Measurements from ENCODE around the gene GTF3C5.
"Not testable (repeated sequence)": the region's sequence is repeated elsewhere in the genome, so short reads cannot be mapped to it uniquely, and the experiment has no call there.

GTF3C5 gene, protein sequence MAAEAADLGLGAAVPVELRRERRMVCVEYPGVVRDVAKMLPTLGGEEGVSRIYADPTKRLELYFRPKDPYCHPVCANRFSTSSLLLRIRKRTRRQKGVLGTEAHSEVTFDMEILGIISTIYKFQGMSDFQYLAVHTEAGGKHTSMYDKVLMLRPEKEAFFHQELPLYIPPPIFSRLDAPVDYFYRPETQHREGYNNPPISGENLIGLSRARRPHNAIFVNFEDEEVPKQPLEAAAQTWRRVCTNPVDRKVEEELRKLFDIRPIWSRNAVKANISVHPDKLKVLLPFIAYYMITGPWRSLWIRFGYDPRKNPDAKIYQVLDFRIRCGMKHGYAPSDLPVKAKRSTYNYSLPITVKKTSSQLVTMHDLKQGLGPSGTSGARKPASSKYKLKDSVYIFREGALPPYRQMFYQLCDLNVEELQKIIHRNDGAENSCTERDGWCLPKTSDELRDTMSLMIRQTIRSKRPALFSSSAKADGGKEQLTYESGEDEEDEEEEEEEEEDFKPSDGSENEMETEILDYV

GRCh38 chr9:133030317-133031129, at the start of gene GTF3C5:
Gene GTF3C5, plus strand, starts transcription at chr9:133030997. Its CDS starts 15 bp downstream, at chr9:133031012.
- DNase-seq (ENCODE audit: extremely low read depth in 1 of 2, low read depth in 1 of 2): peak; percentile 77 to 84

DNA sequence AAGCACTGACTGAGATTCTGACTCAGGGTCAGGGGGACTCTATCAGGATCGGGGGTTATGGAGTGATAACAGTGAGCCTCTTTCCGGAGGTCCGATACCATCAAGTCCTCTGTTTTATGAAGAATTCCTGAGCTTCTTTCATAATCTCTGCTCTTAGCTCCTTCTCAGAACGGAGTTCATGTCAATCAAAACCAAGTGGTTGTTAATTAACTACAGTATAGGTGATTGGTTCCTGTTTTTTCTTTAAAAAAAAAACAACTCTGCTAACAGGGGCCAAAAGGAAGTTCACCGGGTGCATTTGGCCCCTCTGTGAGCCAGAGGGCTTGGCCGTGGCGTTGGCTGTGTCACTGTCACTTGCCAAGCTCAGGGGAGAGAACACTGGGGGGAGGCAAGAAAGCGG, 48.3 kb upstream of the GTF3C5 start:
- DNase-seq (ENCODE audit: extremely low read depth in 1 of 2, low read depth in 1 of 2): no peak

GRCh38 chr9:132983491-132984201, 47.2 kb upstream of the GTF3C5 start:
- DNase-seq (ENCODE audit: extremely low read depth in 1 of 2, low read depth in 1 of 2): no peak

- no peak for DNase-seq (ENCODE audit: extremely low read depth in 1 of 2, low read depth in 1 of 2)
Measured at GRCh38 chr9:132984202-132985070, 46.4 kb upstream of the GTF3C5 start.

- no peak for DNase-seq (ENCODE audit: extremely low read depth in 1 of 2, low read depth in 1 of 2)
Measured at GRCh38 chr9:132985071-132985350, 45.8 kb upstream of the GTF3C5 start.

DNA sequence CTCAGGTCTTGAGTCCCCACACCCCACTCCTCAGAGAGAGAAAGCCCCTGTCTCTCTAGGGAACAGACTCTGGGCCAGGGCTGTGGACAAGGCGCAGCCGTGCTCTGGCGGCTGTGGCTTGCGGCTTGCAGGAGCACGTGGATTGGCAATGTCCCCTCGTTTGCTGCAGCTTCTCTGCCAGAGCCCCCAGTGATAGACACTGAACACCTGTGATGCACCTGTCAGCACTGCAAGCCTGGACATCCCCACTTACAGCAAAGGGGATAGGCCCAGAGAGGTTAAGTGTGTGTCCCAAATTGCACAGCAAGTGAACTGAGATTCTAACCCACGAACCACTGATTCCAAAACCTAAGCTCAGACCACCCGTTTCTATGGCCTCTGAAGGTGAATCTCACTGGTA, 45.3 kb upstream of the GTF3C5 start:
- DNase-seq (ENCODE audit: extremely low read depth in 1 of 2, low read depth in 1 of 2): no peak

GRCh38 chr9:132986114-132986513, 44.7 kb upstream of the GTF3C5 start:
- DNase-seq (ENCODE audit: extremely low read depth in 1 of 2, low read depth in 1 of 2): no peak

- DNase-seq (ENCODE audit: extremely low read depth in 1 of 2, low read depth in 1 of 2): no peak
Measured at GRCh38 chr9:132986640-132987620, 43.9 kb upstream of the GTF3C5 start.

DNA sequence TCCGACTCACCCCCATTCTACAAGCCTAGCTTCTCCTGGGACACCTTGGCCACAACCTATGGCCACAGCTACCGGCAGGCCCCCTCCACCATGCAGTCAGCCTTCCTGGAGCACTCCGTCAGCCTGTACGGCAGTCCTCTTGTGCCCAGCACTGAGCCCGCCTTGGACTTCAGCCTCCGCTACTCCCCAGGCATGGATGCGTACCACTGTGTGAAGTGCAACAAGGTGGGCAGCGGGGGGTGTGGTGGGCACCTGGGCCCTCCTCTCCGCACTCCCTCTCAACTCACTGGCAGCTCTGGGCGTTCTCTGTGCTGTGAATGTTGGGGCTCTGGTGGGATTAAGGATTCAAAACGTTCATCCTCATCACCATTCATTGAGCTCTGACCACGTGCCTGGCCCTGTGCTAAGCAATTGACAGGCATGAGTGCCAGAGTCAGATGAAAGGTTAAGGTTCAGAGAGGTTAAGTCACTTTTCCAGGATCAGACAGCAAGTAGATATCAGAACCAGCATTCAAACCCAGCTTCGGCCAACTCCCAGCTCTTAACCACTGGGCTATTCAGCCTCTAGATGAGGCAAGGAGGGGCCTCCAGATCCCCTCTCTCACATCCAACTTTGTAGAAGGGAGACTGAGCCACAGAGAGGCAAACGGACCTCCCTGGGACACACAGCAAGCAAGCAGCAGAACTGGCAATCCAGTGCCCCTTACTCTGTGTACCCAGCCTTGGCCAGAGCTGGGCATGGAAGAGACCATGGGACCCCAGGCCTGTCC, 42.4 kb upstream of the GTF3C5 start:
- DNase-seq (ENCODE audit: extremely low read depth in 1 of 2, low read depth in 1 of 2): no peak

GRCh38 chr9:132989014-132989310, 41.8 kb upstream of the GTF3C5 start:
- no peak for DNase-seq (ENCODE audit: extremely low read depth in 1 of 2, low read depth in 1 of 2)

DNA sequence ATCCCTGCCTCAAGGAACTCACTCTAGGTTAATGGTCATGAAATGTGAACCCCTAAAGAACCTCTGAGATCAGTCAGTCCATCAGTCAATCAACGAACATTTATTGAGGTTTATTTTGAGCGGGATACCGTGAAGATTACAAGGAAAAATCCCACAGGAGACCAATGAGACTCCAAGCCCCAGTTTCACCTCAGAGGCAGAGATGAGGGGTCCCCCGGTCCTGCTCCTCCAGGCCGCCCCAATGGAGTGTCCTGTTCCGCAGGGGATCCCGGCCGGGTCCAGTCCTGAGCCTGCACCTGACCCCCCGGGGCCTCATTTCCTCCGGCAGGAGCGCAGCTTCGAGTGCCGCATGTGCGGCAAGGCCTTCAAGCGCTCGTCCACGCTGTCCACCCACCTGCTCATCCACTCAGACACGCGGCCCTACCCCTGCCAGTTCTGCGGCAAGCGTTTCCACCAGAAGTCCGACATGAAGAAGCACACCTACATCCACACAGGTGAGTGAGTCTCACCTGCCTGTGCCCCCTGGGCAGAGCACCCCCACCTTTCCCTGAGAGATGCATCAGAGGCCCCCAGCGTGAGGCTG, 41.3 kb upstream of the GTF3C5 start:
- no peak for DNase-seq (ENCODE audit: extremely low read depth in 1 of 2, low read depth in 1 of 2)

DNA sequence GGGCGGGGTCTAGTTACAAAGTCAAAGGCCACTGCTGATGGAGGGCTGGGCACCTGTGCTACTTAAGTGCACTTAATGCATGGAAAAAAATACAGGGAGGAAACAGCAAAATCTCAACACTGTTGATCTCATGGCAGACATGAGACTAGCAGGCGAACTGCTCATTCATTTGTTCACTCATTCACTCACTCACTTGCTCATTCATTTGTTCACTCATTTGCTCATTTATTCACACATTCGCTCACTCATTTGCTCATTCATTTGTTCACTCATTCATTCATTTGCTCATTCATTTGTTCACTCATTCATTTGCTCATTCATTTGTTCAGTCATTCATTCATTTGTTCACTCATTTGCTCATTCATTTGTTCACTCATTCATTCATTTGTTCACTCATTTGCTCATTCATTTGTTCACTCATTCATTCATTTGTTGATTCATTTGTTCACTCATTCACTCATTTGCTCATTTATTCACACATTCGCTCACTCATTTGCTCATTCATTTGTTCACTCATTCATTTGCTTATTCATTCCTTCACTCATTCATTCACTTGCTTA, 40.7 kb upstream of the GTF3C5 start:
- not testable (repeated sequence) for DNase-seq (ENCODE audit: extremely low read depth in 1 of 2, low read depth in 1 of 2)

DNA sequence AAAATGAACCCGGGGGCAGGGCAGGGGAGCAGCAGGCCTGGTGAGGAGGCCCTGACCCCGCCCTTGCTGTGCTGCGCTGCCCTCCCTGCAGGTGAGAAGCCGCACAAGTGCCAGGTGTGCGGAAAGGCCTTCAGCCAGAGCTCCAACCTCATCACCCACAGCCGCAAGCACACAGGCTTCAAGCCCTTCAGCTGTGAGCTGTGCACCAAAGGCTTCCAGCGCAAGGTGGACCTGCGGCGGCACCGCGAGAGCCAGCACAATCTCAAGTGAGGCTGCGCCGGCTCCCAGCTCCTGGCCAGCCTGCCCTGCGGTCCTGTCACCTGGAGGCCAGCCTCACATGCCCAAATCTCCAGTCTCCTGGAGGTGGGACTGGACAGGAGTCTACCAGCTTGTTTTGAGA, 40.0 kb upstream of the GTF3C5 start:
- no peak for DNase-seq (ENCODE audit: extremely low read depth in 1 of 2, low read depth in 1 of 2)

GRCh38 chr9:132991351-132992300, 39.2 kb upstream of the GTF3C5 start:
- DNase-seq (ENCODE audit: extremely low read depth in 1 of 2, low read depth in 1 of 2): no peak

GRCh38 chr9:132993511-132993939, 37.3 kb upstream of the GTF3C5 start:
- DNase-seq (ENCODE audit: extremely low read depth in 1 of 2, low read depth in 1 of 2): no peak

- DNase-seq (ENCODE audit: extremely low read depth in 1 of 2, low read depth in 1 of 2): no peak
Measured at GRCh38 chr9:132994410-132995120, 36.2 kb upstream of the GTF3C5 start.
